ENCODE measurements around the gene FFAR1. TPM values are rescaled to one million over a fixed set of nuclear protein-coding genes. Genes with fewer than 3 reads are reported as not detected.

The FFAR1 gene
- total RNA-seq, 1 donor from 2014 or later = 0.04 TPM

GRCh38 chr19:35383536-35383935 is 35.8 kb downstream of the FFAR1 start:
- H3K4me3 ChIP-seq (ENCODE audit: low read depth, low read length) = no peak overlapping the region
- no peaks in the 10 kb centered on the region for H3K36me3 ChIP-seq (ENCODE audit: control insufficient read depth, insufficient read depth, low read length)
- no peaks in the 10 kb centered on the region for H3K27me3 ChIP-seq (ENCODE audit: control insufficient read depth, insufficient read depth, low read length)
- no peak for DNase-seq (ENCODE audit: low read depth)
- TF ChIP-seq, protein P1, sequence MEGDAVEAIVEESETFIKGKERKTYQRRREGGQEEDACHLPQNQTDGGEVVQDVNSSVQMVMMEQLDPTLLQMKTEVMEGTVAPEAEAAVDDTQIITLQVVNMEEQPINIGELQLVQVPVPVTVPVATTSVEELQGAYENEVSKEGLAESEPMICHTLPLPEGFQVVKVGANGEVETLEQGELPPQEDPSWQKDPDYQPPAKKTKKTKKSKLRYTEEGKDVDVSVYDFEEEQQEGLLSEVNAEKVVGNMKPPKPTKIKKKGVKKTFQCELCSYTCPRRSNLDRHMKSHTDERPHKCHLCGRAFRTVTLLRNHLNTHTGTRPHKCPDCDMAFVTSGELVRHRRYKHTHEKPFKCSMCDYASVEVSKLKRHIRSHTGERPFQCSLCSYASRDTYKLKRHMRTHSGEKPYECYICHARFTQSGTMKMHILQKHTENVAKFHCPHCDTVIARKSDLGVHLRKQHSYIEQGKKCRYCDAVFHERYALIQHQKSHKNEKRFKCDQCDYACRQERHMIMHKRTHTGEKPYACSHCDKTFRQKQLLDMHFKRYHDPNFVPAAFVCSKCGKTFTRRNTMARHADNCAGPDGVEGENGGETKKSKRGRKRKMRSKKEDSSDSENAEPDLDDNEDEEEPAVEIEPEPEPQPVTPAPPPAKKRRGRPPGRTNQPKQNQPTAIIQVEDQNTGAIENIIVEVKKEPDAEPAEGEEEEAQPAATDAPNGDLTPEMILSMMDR (IDR thresholded peaks at IDR 0.05; ENCODE audit: insufficient read depth, low read length, poor library complexity, severe bottlenecking) = no peak

DNA sequence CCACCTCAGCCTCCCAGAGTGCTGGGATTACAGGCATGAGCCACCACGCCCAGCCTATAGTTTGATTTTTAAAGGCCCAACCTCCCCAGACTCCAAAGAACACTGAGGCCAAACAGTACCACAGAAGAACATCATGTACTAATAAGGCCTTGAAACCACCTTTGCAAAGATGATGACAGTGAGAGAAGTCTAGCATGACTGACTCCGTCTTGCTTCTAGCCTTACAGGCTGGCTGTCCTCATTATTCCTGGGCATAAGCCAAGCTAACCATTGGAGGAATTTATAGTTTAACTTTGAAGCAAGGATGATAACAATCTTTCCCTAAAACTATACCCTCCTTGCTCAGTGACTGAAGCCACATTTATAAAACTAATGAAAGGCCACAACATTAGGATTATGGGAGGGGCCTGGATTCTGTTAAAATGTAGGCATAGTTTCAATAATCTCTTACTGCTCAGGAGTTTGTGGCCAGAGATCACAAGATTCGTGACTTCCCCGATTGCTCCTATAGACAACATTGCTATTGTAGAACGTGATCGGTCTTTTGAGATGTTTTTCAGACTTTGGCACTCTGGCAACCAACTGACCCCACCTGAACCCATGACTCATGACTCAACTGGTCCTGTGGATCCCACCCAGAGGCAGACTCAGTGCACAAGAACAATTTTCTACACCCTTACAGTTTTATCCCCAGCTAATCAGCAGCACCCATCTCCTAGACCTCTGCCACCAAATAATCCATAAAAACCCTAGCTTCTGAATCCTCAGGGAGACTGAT is 40.8 kb downstream of the FFAR1 start:
- no peak for DNase-seq (ENCODE audit: low read depth)

DNA sequence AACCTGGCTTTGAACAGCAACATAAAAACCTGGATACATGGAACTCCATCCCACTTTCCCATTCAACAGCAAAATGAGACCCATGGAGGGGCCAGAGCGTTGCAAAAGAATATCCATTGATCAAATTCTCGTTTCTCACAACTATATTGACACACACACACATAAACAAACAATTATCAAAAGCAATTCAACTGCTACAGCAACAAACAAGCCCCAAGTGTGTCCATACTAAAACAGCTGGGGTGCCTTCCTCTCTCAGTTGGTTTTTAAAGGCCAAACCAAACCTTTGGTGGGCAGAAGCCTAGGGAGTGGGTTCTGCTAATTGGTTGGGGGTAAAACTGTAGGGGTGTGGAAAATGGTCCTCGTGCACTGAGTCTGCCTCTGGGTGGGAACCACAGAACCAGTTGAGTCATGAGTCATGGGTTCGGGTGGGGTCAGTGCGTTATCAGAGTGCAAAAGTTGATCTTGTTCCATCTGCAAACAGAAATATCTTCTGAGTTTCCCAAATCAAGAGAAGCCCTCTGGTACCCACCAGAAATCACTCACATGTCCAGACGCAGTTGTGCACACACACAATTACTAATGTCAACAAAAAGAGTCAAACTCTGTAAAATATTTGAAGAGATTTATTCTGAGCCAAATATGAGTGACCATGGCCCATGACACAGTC is 41.6 kb downstream of the FFAR1 start:
- TF ChIP-seq, protein P1 (IDR thresholded peaks at IDR 0.05; ENCODE audit: insufficient read depth, low read length, poor library complexity, severe bottlenecking) = no peak
- DNase-seq (ENCODE audit: low read depth) = no peak
- Histone ChIP-seq H3K36me3 (ENCODE audit: control insufficient read depth, insufficient read depth, low read length) (no peaks in the 10 kb centered on the region), H3K27me3 (ENCODE audit: control insufficient read depth, insufficient read depth, low read length) (no peaks in the 10 kb centered on the region), H3K4me3 (ENCODE audit: low read depth, low read length) (no peak overlapping the region)

More for the DNA sequence above, 40.8 kb downstream of the FFAR1 start:
- H3K36me3 ChIP-seq (ENCODE audit: control insufficient read depth, insufficient read depth, low read length) = no peaks in the 10 kb centered on the region
- TF ChIP-seq, protein P1 (IDR thresholded peaks at IDR 0.05; ENCODE audit: insufficient read depth, low read length, poor library complexity, severe bottlenecking) = no peak
- no peak overlapping the region for H3K4me3 ChIP-seq (ENCODE audit: low read depth, low read length)
- H3K27me3 ChIP-seq (ENCODE audit: control insufficient read depth, insufficient read depth, low read length) = no peaks in the 10 kb centered on the region

DNA sequence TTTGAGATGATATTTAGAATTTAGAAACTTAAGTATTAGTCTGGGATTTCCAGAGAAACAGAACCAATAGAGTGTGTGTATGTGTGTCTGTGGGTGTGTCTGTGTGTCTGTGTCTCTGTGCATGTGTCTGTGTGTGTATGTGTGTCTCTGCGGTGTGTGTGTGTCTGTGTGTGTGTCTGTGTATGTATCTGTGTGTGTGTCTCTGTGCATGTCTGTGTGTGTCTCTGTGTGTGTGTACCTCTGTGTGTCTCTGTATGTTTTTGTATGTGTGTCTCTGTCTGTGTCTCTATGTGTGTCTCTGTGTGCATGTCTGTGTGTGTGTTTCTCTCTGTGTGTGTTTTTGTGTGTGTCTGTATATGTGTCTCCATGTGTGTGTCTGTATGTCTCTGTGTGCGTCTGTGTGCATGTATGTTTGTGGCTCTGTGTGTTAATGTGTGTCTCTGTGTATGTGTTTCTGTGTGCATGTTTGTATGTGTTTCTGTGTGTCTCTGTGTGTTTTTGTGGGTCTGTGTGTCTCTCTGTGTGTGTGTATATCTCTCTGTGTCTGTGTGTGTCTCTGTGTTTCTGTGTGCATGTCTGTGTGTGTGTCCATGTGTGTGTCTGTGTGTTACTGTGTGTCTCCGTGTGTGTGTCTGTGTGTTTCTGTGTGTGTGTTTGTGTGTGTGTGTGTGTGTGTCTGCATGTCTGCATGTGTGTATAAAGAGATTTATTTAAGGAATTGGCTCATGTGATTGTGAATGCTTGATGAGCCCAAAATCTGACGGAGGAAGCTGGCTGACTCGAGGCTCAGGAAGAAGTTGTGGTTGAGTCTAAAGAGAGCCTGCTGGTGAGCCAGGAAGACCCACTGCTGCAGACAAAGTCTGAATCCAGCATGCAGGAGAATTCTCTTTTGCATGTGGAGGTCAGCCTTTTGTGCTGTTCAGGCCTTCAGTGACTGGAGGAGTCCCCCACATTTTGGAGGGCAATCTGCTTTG is 45.3 kb downstream of the FFAR1 start:
- Histone ChIP-seq H3K36me3 (ENCODE audit: control insufficient read depth, insufficient read depth, low read length) (no peaks in the 10 kb centered on the region), H3K27me3 (ENCODE audit: control insufficient read depth, insufficient read depth, low read length) (no peaks in the 10 kb centered on the region), H3K4me3 (ENCODE audit: low read depth, low read length) (no peak overlapping the region)
- TF ChIP-seq, protein P1 (IDR thresholded peaks at IDR 0.05; ENCODE audit: insufficient read depth, low read length, poor library complexity, severe bottlenecking) = no peak
- no peak for DNase-seq (ENCODE audit: low read depth)

DNA sequence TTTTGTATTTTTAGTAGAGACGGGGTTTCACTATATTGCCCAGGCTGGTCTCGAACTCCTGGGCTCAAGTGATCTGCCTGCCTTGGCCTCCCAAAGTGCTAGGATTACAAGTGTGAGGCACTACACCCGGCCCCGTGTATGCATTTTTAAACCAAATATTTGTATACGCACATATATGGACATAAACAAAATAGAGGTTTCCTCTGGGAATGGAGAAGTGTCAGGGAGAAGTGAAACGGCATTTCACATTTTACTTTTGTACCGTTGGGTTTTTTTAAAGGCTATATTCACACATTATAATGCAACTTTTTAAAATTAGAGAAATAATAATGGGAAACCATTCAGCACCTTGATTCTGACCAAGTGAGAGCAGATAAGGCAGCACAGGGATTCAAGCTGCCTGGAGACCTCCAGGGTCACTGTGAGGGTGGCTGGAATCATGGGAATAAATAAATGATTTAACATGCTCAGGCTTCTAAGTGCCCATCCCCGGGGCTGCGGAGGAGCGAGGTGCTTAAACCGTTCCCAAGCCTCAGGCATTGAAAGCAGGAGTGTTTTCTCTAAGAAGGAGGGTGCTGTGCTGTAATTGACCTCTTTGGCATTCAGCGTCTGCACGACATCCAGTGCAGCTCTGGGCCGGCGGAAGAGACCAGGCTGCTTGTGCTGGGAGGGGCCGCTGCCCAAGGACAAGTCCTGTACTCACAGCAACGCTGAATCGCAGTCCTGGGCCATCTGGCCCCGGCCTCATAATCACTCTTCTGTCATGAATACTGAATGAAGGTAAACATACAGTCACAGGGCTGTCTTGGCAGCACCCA is 47.9 kb downstream of the FFAR1 start:
- DNase-seq (ENCODE audit: low read depth) = no peak
- no peaks in the 10 kb centered on the region for H3K36me3 ChIP-seq (ENCODE audit: control insufficient read depth, insufficient read depth, low read length)
- H3K4me3 ChIP-seq (ENCODE audit: low read depth, low read length) = no peak overlapping the region
- no peaks in the 10 kb centered on the region for H3K27me3 ChIP-seq (ENCODE audit: control insufficient read depth, insufficient read depth, low read length)
- TF ChIP-seq, protein P1 (IDR thresholded peaks at IDR 0.05; ENCODE audit: insufficient read depth, low read length, poor library complexity, severe bottlenecking) = no peak
